PFSK-1 (cell line): Measurements from ENCODE around the gene SLC36A4.

Experiments used
- FOXP2 ChIP-seq: optimal IDR thresholded peaks from 2 replicates; pipeline ENCODE3; 2011; ENCODE audit warnings: borderline replicate concordance, control low read depth, inconsistent platforms; ENCODE audit not compliant: insufficient read depth; ENCODE audit errors: extremely low read length, extremely low read depth
- POLR2AphosphoS5 ChIP-seq: IDR thresholded peaks from 2 replicates; pipeline ENCODE4 v1.6.1; 2012; ENCODE audit warnings: low read depth, mild to moderate bottlenecking, control low read depth, low read length, moderate library complexity
- REST ChIP-seq, 2 experiments: IDR thresholded peaks; 2 replicates each; pipeline versions ENCODE4 v1.6.1 to v1.8.0; 2011 to 2012; ENCODE audit warnings: low read depth in 2 of 2, low read length in 2 of 2, control low read depth in 1 of 2, inconsistent platforms in 1 of 2, mild to moderate bottlenecking in 1 of 2, moderate library complexity in 1 of 2; ENCODE audit not compliant: insufficient read depth in 1 of 2
- SIN3A ChIP-seq: IDR thresholded peaks from 2 replicates; pipeline ENCODE4 v1.6.1; 2012; ENCODE audit warnings: mild to moderate bottlenecking, low read length, moderate library complexity, borderline replicate concordance; ENCODE audit not compliant: insufficient read depth
- TAF1 ChIP-seq: IDR thresholded peaks from 2 replicates; pipeline ENCODE4 v1.6.1; 2012; ENCODE audit warnings: low read length, control low read depth, borderline replicate concordance; ENCODE audit not compliant: insufficient read depth

- TF ChIP-seq REST (IDR thresholded peaks at IDR 0.05; ENCODE audit: insufficient read depth in 1 of 2, low read depth in 2 of 2, low read length in 2 of 2) (no peak), SIN3A (no peak), POLR2AphosphoS5 (no peak), FOXP2 (no peak), TAF1 (no peak)
Measured at GRCh38 chr11:93194673-93195291, 3.0 kb downstream of the SLC36A4 start.
